IgD-negative memory B cell (primary cell): Measurements from ENCODE around the gene NFYC. TPM values are rescaled to one million over a fixed set of nuclear protein-coding genes. Genes with fewer than 3 reads are reported as not detected.
"Not testable (repeated sequence)": the region's sequence is repeated elsewhere in the genome, so short reads cannot be mapped to it uniquely, and the experiment has no call there.

Experiments used
- H3K27ac Mint-ChIP-seq, 3 donors: one replicate each; pipeline ENCODE4 v1.8.0; 2020 to 2022; ENCODE audit warnings: mild to moderate bottlenecking in 3 of 3, mixed read lengths in 3 of 3, moderate library complexity in 1 of 3
- H3K27me3 Mint-ChIP-seq: one replicate; pipeline ENCODE4 v1.8.0; 2021; ENCODE audit warnings: mixed read lengths
- H3K36me3 Mint-ChIP-seq: one replicate; pipeline ENCODE4 v1.8.0; 2020; ENCODE audit warnings: mild to moderate bottlenecking, mixed read lengths
- H3K4me1 Mint-ChIP-seq, 3 donors: one replicate each; pipeline ENCODE4 v1.8.0; 2020 to 2022; ENCODE audit warnings: mixed read lengths in 3 of 3, mild to moderate bottlenecking in 1 of 3
- H3K4me3 Mint-ChIP-seq, 4 donors: one replicate each; pipeline ENCODE4 v1.8.0; 2020 to 2022; ENCODE audit warnings: mild to moderate bottlenecking in 4 of 4, mixed read lengths in 4 of 4, moderate library complexity in 3 of 4
- H3K9me3 Mint-ChIP-seq, 3 donors: one replicate each; pipeline ENCODE4 v1.8.0; 2020 to 2021; ENCODE audit warnings: mixed read lengths in 3 of 3, mild to moderate bottlenecking in 1 of 3
- polyA plus RNA-seq: library from polyadenylated mRNA; unstranded; fragments of 300-500 nt; fragmentation: Illumina TruSeq; gene quantifications from one replicate; pipeline ENCODE4 v1.2.3, GENCODE V29; 2021

NFYC gene
- polyA plus RNA-seq, 1 donor from 2014 or later: 74.3 TPM

DNA sequence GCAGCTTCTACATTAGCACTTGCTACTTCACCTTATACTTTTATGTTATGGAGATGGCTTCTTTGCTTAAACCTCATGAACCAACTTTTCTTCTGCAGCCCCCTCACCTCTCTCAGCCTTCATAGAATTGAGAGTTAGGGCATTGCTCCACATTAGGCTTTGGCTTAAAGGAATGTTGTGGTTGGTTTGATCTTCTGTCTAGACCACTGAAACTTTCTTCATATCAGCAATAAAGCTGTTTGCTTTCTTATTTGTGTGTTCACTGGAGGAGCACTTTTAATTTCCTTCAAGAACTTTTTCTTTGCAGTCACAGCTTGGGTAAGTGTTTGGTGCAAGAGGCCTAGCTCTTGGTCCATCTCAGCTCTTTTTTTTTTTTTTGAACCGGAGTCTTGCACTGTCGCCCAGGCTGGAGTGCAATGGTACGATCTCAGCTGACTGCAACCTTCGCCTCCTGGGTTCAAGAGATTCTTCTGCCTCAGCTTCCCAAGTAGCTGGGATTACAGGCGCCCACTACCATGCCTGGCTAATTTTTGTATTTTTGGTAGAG, 37.9 kb downstream of the NFYC start:
- not testable (repeated sequence) for H3K4me3 Mint-ChIP-seq, H3K27ac Mint-ChIP-seq, H3K36me3 Mint-ChIP-seq, H3K9me3 Mint-ChIP-seq, H3K27me3 Mint-ChIP-seq
- peaks cover 21 to 46% (median 46%) of the 10 kb centered on the region in 3 donors for H3K4me1 Mint-ChIP-seq

- Mint-ChIP-seq H3K9me3 (no peaks in the 10 kb centered on the region), H3K4me3 (peak overlapping the region in 1 of 4 donors; percentile 58), H3K27me3 (no peaks in the 10 kb centered on the region), H3K36me3 (peaks cover 1% of the 10 kb centered on the region), H3K4me1 (peaks cover 22 to 39% (median 38%) of the 10 kb centered on the region in 3 donors), H3K27ac (peak overlapping the region in 2 of 3 donors; percentile 15 to 53)
Observed at GRCh38 chr1:40732756-40733301, 41.3 kb downstream of the NFYC start.

GRCh38 chr1:40734882-40735628, 43.6 kb downstream of the NFYC start:
- Mint-ChIP-seq H3K27ac (no peak overlapping the region), H3K9me3 (no peaks in the 10 kb centered on the region), H3K4me3 (no peak overlapping the region), H3K27me3 (no peaks in the 10 kb centered on the region), H3K36me3 (peaks cover 1% of the 10 kb centered on the region), H3K4me1 (peaks cover 18 to 47% (median 32%) of the 10 kb centered on the region in 3 donors)

DNA sequence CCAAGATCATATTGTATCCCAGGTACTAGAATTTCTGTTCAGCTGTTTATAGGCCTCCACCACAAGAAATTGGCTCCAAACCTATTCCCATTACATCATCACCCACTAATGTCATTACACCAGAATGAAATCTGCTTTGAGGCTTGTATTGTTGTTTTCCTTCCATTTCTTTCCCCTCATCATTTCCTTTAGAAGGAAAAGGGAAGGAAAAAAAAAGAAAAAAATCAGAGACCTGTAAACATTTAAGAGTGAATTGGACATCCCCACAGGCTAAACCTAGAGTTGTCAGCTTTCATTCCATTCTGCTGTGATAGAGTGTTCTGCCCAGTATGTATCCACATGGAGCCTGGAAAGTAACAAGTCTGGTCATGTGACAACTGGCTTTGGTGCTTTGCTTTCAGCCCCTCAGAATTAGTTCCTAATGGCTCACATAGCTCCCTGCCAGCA, 44.6 kb downstream of the NFYC start:
- no peak overlapping the region for H3K4me3 Mint-ChIP-seq
- H3K36me3 Mint-ChIP-seq: peaks cover 4% of the 10 kb centered on the region
- peak overlapping the region in 1 of 3 donors; percentile 31 for H3K27ac Mint-ChIP-seq
- H3K27me3 Mint-ChIP-seq: no peaks in the 10 kb centered on the region
- H3K9me3 Mint-ChIP-seq: no peaks in the 10 kb centered on the region
- peaks cover 14 to 48% (median 30%) of the 10 kb centered on the region in 3 donors for H3K4me1 Mint-ChIP-seq

DNA sequence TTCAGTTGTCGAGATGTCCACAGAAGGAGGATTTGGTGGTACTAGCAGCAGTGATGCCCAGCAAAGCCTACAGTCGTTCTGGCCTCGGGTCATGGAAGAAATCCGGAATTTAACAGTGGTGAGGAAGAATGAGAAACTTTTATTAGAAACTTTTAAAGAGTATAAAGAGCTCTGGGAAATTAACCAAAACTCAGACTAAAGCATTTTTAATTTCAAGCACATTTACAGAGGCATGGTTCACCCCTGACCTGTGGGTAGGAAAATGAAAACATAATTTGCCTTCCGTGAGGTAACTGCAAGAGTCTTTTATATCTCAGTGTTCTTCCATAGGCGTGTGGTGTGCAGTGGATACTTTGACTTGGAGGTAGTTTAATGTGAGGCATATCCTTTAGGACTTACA, 47.3 kb downstream of the NFYC start:
- Mint-ChIP-seq H3K27me3 (no peaks in the 10 kb centered on the region), H3K9me3 (no peaks in the 10 kb centered on the region), H3K36me3 (peaks cover 4% of the 10 kb centered on the region), H3K4me3 (peak overlapping the region in 1 of 4 donors; percentile 41), H3K27ac (peak overlapping the region in 1 of 3 donors; percentile 86), H3K4me1 (peaks cover 20 to 45% (median 28%) of the 10 kb centered on the region in 3 donors)

GRCh38 chr1:40739455-40740008, 48.0 kb downstream of the NFYC start:
- Mint-ChIP-seq H3K36me3 (peaks cover 4% of the 10 kb centered on the region), H3K27ac (peak overlapping the region in 1 of 3 donors; percentile 86), H3K4me3 (no peak overlapping the region), H3K4me1 (peaks cover 18 to 45% (median 28%) of the 10 kb centered on the region in 3 donors), H3K9me3 (no peaks in the 10 kb centered on the region), H3K27me3 (no peaks in the 10 kb centered on the region)

- Mint-ChIP-seq H3K36me3 (peaks cover 4% of the 10 kb centered on the region), H3K27ac (no peak overlapping the region), H3K4me1 (peaks cover 21 to 38% (median 29%) of the 10 kb centered on the region in 3 donors), H3K9me3 (no peaks in the 10 kb centered on the region), H3K4me3 (no peak overlapping the region), H3K27me3 (no peaks in the 10 kb centered on the region)
Observed at GRCh38 chr1:40740039-40740996, 48.8 kb downstream of the NFYC start.

DNA sequence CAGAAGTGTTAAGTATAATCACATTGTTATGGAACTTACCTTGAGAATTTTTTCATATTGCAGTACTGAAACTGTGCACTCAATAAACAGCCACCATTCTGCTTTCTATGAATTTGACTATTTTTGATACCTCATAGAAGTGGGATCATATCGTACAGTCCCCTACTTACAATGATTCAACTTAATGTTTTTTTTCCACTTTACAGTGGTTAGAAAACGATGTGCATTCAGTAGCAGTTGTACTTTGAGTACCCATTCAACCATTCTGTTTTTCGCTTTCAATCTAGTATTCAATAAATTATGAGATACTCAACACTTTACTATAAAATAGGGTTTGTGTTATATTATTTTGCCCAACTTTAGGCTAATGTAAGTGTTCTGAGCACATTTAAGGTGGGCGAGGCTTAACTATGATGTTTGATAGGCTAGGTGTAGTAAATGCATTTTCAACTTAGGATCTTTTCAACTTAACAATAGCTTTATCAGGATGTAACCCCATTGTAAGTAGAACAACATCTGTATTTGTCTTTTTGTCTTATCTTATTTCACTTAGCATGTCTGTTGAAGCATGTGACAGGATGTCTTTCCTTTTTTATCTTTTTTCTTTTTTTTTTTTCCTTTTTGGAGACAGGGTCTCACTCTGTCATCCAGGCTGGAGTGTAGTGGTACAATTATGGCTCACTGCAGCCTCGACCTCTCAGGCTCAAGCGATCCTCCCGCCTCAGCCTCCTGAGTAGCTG, 49.7 kb downstream of the NFYC start:
- Mint-ChIP-seq H3K36me3 (peaks cover 4% of the 10 kb centered on the region), H3K27me3 (no peaks in the 10 kb centered on the region), H3K27ac (no peak overlapping the region), H3K9me3 (no peaks in the 10 kb centered on the region), H3K4me1 (peaks cover 19 to 43% (median 31%) of the 10 kb centered on the region in 3 donors), H3K4me3 (no peak overlapping the region)

GRCh38 chr1:40742363-40743061, 51.0 kb downstream of the NFYC start:
- Mint-ChIP-seq H3K4me3 (peak overlapping the region in 1 of 4 donors; percentile 74), H3K27ac (peak overlapping the region; percentile 21 to 82 (median 33)), H3K36me3 (peaks cover 6% of the 10 kb centered on the region), H3K4me1 (peaks cover 24 to 43% (median 35%) of the 10 kb centered on the region in 3 donors), H3K27me3 (no peaks in the 10 kb centered on the region), H3K9me3 (no peaks in the 10 kb centered on the region)

- no peaks in the 10 kb centered on the region for H3K27me3 Mint-ChIP-seq
- peaks cover 6% of the 10 kb centered on the region for H3K36me3 Mint-ChIP-seq
- H3K27ac Mint-ChIP-seq: peak overlapping the region in 1 of 3 donors; percentile 55
- no peak overlapping the region for H3K4me3 Mint-ChIP-seq
- no peaks in the 10 kb centered on the region for H3K9me3 Mint-ChIP-seq
- peaks cover 23 to 42% (median 35%) of the 10 kb centered on the region in 3 donors for H3K4me1 Mint-ChIP-seq
Observed at GRCh38 chr1:40743452-40743851, 51.9 kb downstream of the NFYC start.

DNA sequence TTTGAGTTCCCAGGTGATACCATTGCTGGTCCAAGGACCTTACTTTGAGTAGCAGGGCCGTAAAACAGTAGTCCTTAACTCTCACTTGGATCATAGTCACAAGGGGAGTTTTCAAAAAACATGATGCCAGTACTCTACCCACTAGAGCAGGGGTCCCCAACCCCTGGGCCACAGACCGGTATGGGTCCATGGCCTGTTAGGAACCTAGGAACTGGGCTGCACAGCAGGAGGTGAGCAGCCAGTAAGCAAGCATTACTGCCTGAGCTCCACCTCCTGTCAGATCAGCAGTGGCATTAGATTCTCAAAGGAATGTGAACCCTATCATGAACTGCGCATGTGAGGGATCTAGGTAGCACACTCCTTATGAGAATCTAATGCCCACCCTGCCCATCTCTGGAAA, 52.4 kb downstream of the NFYC start:
- H3K4me1 Mint-ChIP-seq: peaks cover 23 to 38% (median 33%) of the 10 kb centered on the region in 3 donors
- peak overlapping the region in 1 of 3 donors; percentile 55 for H3K27ac Mint-ChIP-seq
- no peaks in the 10 kb centered on the region for H3K9me3 Mint-ChIP-seq
- no peak overlapping the region for H3K4me3 Mint-ChIP-seq
- H3K27me3 Mint-ChIP-seq: no peaks in the 10 kb centered on the region
- peaks cover 6% of the 10 kb centered on the region for H3K36me3 Mint-ChIP-seq

DNA sequence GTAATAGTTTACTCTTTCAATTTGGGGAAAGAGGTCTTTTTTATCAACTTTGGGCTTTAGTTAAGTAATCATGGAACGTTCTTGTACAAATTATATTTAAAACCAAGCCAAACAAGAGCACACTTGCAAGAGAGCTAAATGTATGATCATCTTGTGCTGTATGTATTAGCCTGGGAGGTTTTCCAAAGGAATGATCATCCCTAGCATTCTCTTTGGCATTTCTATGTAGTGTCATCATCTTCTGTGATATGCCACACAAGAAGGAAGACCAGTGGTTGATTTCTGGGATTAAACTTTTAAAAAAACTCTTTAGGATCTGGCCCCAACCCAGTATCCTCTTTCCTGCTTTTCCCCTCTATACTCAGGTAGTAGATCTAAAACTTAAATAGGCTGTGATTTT, 53.7 kb downstream of the NFYC start:
- H3K4me1 Mint-ChIP-seq: peaks cover 20 to 33% (median 32%) of the 10 kb centered on the region in 3 donors
- H3K9me3 Mint-ChIP-seq: no peaks in the 10 kb centered on the region
- no peak overlapping the region for H3K4me3 Mint-ChIP-seq
- peaks cover 6% of the 10 kb centered on the region for H3K36me3 Mint-ChIP-seq
- H3K27ac Mint-ChIP-seq: no peak overlapping the region
- H3K27me3 Mint-ChIP-seq: no peaks in the 10 kb centered on the region

- Mint-ChIP-seq H3K36me3 (peaks cover 2% of the 10 kb centered on the region), H3K4me1 (peaks cover 18 to 29% (median 29%) of the 10 kb centered on the region in 3 donors), H3K27ac (peak overlapping the region in 1 of 3 donors; percentile 4), H3K9me3 (no peaks in the 10 kb centered on the region), H3K27me3 (no peaks in the 10 kb centered on the region), H3K4me3 (peak overlapping the region in 1 of 4 donors; percentile 6)
Observed at GRCh38 chr1:40746344-40747090, 55.0 kb downstream of the NFYC start.
